ENCODE measurements around the gene ANTKMT. TPM values are rescaled to one million over a fixed set of nuclear protein-coding genes. Genes with fewer than 3 reads are reported as not detected.
A peak's percentile ranks its signal among the peaks of the same experiment; 100 is the strongest.

Gene ANTKMT, protein sequence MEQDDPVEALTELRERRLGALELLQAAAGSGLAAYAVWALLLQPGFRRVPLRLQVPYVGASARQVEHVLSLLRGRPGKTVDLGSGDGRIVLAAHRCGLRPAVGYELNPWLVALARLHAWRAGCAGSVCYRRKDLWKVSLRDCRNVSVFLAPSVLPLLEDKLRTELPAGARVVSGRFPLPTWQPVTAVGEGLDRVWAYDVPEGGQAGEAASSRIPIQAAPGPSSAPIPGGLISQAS
- total RNA-seq (2022) = 49.6 and 57.2 TPM in 2 replicates
- percentile 49 among the genes with signal in this experiment for Bru-seq, nascent RNA
- BruChase-seq, experiment 1, labeled RNA remaining after a 6-hour chase = percentile 76 among the genes with signal in this experiment
- percentile 65 among the genes with signal in this experiment for BruChase-seq, experiment 2, labeled RNA remaining after a 2-hour chase
- long read RNA-seq, transcript FAM173A-201 (4 exons, 806 nt) = minor isoform, 6 of 96 reads
- long read RNA-seq, transcript FAM173A-207 (5 exons, 1,052 nt) = major isoform, 57 of 96 reads
- long read RNA-seq, partial matches to known transcripts = 14 of 96 reads
- long read RNA-seq, other reads (novel, unspliced or antisense) = 10 of 96 reads

DNA sequence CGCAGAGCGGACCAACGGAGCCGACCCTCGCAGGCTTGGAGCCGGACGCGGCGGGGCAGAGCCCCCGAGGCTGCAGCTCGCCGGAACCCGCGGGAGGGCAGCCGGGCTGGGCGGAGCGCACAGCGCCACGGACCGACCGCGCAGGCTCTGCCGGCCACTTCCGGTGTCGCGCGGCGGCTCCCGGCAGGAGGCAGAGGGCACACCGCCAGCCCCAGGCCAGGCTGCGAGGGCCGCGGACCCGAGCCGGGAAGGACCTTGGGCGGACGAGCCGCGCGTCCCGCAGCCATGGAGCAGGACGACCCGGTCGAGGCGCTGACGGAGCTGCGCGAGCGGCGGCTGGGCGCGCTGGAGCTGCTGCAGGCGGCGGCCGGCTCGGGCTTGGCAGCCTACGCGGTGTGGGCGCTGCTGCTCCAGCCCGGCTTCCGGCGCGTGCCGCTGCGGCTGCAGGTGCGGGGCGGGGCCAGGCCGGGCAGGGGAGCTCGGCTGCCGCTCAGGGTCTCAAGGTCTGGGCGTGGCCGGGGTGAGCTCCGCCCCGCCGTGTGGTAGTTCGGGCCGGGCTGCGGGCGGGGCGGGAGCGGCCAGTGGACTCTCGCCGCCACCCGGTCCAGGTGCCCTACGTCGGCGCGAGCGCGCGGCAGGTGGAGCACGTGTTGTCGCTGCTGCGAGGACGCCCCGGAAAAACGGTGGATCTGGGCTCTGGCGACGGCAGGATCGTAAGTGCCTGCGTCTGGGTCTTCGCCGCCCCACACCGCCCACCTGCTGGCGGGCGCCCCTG lies at the start of gene ANTKMT:
ANTKMT (plus strand) TSS at position 157 of the 775 bp plus-strand sequence; CDS start at position 286, 129 bp downstream.
- Mint-ChIP-seq H3K36me3 (ENCODE audit: insufficient read depth, unreplicated experiment) (peaks cover 78% of the 10 kb centered on the region), H3K27me3 (ENCODE audit: unreplicated experiment) (no peaks in the 10 kb centered on the region), H3K27ac (ENCODE audit: unreplicated experiment) (peak within 1 kb of the TSS; percentile 77), H3K4me3 (ENCODE audit: low read depth, unreplicated experiment) (peak within 1 kb of the TSS; percentile 84), H3K4me1 (ENCODE audit: low read depth, unreplicated experiment) (peaks cover 25% of the 10 kb centered on the region), H3K9me3 (ENCODE audit: low read depth, unreplicated experiment) (no peaks in the 10 kb centered on the region)
- CTCF ChIA-PET = interaction anchor here (1.0 to 1.3 kb wide), 2 partner anchors 9 to 15 kb away, joined by 5 to 6 read pairs; no protein-coding TSS in a partner anchor
- DNase-seq = peak; percentile 96
- TF ChIP-seq, protein P1, sequence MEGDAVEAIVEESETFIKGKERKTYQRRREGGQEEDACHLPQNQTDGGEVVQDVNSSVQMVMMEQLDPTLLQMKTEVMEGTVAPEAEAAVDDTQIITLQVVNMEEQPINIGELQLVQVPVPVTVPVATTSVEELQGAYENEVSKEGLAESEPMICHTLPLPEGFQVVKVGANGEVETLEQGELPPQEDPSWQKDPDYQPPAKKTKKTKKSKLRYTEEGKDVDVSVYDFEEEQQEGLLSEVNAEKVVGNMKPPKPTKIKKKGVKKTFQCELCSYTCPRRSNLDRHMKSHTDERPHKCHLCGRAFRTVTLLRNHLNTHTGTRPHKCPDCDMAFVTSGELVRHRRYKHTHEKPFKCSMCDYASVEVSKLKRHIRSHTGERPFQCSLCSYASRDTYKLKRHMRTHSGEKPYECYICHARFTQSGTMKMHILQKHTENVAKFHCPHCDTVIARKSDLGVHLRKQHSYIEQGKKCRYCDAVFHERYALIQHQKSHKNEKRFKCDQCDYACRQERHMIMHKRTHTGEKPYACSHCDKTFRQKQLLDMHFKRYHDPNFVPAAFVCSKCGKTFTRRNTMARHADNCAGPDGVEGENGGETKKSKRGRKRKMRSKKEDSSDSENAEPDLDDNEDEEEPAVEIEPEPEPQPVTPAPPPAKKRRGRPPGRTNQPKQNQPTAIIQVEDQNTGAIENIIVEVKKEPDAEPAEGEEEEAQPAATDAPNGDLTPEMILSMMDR (IDR thresholded peaks at IDR 0.05; ENCODE audit: unreplicated experiment) = no peak
- BruUV-seq (replicated peaks) = no TSS peak
- intact Hi-C loops (cut with micrococcal nuclease; ENCODE audit: unreplicated experiment) = no loop called here

DNA sequence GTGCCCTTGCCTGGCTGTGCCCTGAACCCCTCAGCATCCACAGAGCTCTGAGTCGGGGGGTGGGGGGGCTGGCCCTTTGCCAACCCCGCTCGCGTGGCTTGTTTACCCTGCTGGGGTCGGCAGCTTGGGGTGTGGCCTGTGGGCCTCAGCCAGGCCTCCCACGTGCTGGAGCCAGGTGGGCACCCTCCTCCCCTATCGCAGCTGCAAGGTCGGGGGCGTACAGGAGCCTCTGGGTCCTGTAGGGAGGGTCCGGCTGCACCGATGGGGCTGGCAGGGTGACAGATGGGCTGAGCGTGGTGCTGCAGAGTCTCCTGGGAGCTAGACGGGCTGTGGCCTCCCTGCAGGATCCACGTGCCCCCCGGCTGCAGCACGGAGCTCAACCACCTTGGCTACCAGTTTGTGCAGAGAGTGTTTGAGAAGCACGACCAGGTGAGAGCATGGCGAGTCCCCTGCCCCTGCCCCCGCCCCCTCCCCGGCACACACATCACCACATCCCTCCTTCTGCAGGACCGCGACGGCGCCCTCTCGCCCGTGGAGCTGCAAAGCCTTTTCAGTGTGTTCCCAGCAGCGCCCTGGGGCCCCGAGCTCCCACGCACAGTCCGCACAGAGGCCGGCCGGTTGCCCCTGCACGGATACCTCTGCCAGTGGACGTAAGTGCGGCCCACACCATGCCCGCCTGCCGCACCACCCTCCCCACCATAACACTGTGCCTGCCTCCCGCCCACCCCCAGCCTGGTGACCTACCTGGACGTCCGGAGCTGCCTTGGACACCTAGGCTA lies 49.4 kb upstream of the ANTKMT start:
- TF ChIP-seq, protein P1 (IDR thresholded peaks at IDR 0.05; ENCODE audit: unreplicated experiment) = no peak
- Mint-ChIP-seq H3K9me3 (ENCODE audit: low read depth, unreplicated experiment) (no peaks in the 10 kb centered on the region), H3K27me3 (ENCODE audit: unreplicated experiment) (no peaks in the 10 kb centered on the region), H3K4me3 (ENCODE audit: low read depth, unreplicated experiment) (no peak overlapping the region), H3K27ac (ENCODE audit: unreplicated experiment) (no peak overlapping the region), H3K36me3 (ENCODE audit: insufficient read depth, unreplicated experiment) (peaks cover 68% of the 10 kb centered on the region), H3K4me1 (ENCODE audit: low read depth, unreplicated experiment) (peaks cover under 1% of the 10 kb centered on the region)
- intact Hi-C loops (cut with micrococcal nuclease; ENCODE audit: unreplicated experiment) = no loop called here
- BruUV-seq (replicated peaks) = no TSS peak
- DNase-seq = no peak
- CTCF ChIA-PET = no interaction called here

DNA sequence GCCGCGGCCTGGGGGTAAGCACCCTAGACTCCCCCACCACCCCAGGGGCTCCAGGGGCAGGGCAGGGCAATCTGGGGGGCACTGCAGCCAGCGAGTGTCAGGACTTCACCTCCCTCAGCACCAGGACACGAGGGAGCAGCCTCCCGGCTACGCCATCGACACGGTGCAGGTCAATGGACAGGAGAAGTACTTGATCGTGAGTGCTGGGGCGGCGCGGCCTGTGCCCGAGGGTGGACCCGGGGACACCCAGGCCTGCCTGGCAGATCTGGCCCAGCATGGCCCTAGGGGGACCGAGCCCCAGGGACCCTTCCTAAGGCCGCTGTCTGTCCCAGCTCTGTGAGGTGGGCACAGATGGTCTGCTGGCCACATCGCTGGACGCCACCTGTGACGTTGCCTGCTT lies 48.6 kb upstream of the ANTKMT start:
- no peaks in the 10 kb centered on the region for H3K27me3 Mint-ChIP-seq (ENCODE audit: unreplicated experiment)

More for the DNA sequence above, 48.6 kb upstream of the ANTKMT start:
- CTCF ChIA-PET = no interaction called here
- intact Hi-C loops (cut with micrococcal nuclease; ENCODE audit: unreplicated experiment) = no loop called here
- no TSS peak for BruUV-seq (replicated peaks)
- Mint-ChIP-seq H3K4me3 (ENCODE audit: low read depth, unreplicated experiment) (no peak overlapping the region), H3K36me3 (ENCODE audit: insufficient read depth, unreplicated experiment) (peaks cover 76% of the 10 kb centered on the region), H3K27ac (ENCODE audit: unreplicated experiment) (no peak overlapping the region), H3K9me3 (ENCODE audit: low read depth, unreplicated experiment) (no peaks in the 10 kb centered on the region), H3K4me1 (ENCODE audit: low read depth, unreplicated experiment) (peaks cover 6% of the 10 kb centered on the region)
- no peak for DNase-seq
- TF ChIP-seq, protein P1 (IDR thresholded peaks at IDR 0.05; ENCODE audit: unreplicated experiment) = no peak

Measured in Calu3 (cell line).